IPS-NIHi11 (cell line): ENCODE results near the gene SPSB2.
"Not testable (repeated sequence)": the region's sequence is repeated elsewhere in the genome, so short reads cannot be mapped to it uniquely, and the experiment has no call there.

Experiments used
- DNase-seq: peaks from one replicate; pipeline ENCODE4 v3.0.0; 2012; ENCODE audit warnings: mixed read lengths, low spot score

SPSB2 gene

GRCh38 chr12:6871052-6871957, 1.8 kb downstream of the SPSB2 start:
- no peak for DNase-seq

- DNase-seq = not testable (repeated sequence)
These were observed 2.8 kb downstream of the SPSB2 start for GRCh38 chr12:6870304-6870703.

- peak; percentile 69 for DNase-seq
These were observed 3.8 kb downstream of the SPSB2 start for GRCh38 chr12:6869049-6870021.

GRCh38 chr12:6868211-6869048, 4.7 kb downstream of the SPSB2 start:
- DNase-seq = no peak

- peak; percentile 94 for DNase-seq
These were observed 5.5 kb downstream of the SPSB2 start, which contains the start of gene TPI1 for GRCh38 chr12:6867413-6868210. Gene TPI1, plus strand, starts transcription at chr12:6867531. Its CDS starts 36 bp downstream, at chr12:6867567.

GRCh38 chr12:6866920-6867412, 6.1 kb downstream of the SPSB2 start:
- peak; percentile 39 for DNase-seq

- peak; percentile 52 for DNase-seq
These were observed 6.8 kb downstream of the SPSB2 start for GRCh38 chr12:6866163-6866919.

- DNase-seq = not testable (repeated sequence)
These were observed 7.8 kb downstream of the SPSB2 start for GRCh38 chr12:6865307-6865706.

GRCh38 chr12:6863586-6864321, 9.3 kb downstream of the SPSB2 start:
- no peak for DNase-seq

- no peak for DNase-seq
These were observed 10.1 kb downstream of the SPSB2 start for GRCh38 chr12:6863033-6863432.

- DNase-seq = no peak
These were observed 11.7 kb downstream of the SPSB2 start for GRCh38 chr12:6861391-6861790.

GRCh38 chr12:6860942-6861341, 12.2 kb downstream of the SPSB2 start:
- DNase-seq = no peak

GRCh38 chr12:6860116-6860515, 13.0 kb downstream of the SPSB2 start:
- no peak for DNase-seq

- no peak for DNase-seq
These were observed 14.3 kb downstream of the SPSB2 start for GRCh38 chr12:6858799-6859198.

- DNase-seq = no peak
These were observed 17.8 kb downstream of the SPSB2 start for GRCh38 chr12:6855322-6855721.

- no peak for DNase-seq
These were observed 19.1 kb downstream of the SPSB2 start for GRCh38 chr12:6854036-6854435.

- DNase-seq = no peak
These were observed 19.5 kb downstream of the SPSB2 start for GRCh38 chr12:6853626-6854025.

- DNase-seq = peak; percentile 70
These were observed 20.3 kb downstream of the SPSB2 start for GRCh38 chr12:6852651-6853354.
